Measurements from ENCODE around the gene METTL15.
"Not testable (repeated sequence)": the region's sequence is repeated elsewhere in the genome, so short reads cannot be mapped to it uniquely, and the experiment has no call there.

The METTL15 gene

DNA sequence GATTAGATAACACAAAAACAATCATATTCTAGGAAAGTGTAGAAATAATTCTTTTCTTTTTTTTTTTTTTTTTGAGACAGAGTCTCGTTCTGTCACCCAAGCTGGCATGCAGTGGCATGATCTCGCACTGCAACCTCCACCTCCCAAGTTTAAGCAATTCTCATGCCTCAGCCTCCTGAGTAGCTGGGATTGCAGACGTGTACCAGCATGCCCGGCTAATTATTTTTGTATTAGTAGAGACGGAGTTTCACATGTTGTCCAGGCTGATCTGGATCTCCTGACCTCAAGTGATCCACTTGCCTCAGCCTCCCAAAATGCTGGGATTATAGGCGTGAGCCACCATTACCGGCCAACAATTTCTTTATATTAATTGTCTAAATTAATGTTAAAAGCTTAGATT is 182.8 kb downstream of the METTL15 start:
- DNase-seq (ENCODE audit: low read depth in 2 of 2) = not testable (repeated sequence)

DNA sequence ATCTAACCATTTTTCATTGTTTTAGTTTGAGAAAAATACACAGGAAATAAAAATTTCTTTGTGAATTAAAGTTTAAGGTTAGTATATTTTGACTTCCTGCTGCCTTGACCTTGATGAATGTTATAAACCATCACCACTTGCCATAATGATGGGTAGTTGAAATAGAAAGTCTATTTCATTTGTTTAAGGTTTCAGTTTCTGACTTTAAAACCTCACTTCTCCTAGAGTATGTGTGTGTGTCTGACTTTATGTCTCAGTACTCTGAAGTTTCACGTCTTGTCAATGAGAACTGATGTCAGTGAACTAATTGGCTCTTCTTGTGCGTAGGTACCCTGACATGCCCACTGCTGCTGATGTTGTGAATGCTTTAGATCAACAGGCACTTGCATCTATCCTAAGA is 188.2 kb downstream of the METTL15 start:
- DNase-seq (ENCODE audit: low read depth in 2 of 2) = no peak

DNA sequence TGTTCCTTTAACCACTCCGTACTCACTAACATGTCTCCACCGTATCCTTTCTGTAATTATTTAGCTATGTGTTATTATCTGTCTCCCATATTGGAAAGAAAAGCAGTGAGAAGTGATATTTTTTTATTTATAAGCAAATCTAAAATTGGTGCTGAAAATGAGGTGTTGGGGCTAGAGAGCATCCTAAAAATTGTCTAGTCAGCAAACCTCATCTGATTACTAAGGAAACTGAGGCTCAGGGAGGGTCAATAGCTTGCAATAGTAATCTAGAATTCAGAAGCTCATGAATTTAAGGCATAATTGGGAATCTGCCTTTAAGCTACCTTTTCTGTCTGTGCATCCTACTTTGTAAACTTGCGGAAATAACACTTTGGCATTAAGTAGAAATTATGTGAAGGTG is 190.0 kb downstream of the METTL15 start:
- DNase-seq (ENCODE audit: low read depth in 2 of 2) = no peak

DNA sequence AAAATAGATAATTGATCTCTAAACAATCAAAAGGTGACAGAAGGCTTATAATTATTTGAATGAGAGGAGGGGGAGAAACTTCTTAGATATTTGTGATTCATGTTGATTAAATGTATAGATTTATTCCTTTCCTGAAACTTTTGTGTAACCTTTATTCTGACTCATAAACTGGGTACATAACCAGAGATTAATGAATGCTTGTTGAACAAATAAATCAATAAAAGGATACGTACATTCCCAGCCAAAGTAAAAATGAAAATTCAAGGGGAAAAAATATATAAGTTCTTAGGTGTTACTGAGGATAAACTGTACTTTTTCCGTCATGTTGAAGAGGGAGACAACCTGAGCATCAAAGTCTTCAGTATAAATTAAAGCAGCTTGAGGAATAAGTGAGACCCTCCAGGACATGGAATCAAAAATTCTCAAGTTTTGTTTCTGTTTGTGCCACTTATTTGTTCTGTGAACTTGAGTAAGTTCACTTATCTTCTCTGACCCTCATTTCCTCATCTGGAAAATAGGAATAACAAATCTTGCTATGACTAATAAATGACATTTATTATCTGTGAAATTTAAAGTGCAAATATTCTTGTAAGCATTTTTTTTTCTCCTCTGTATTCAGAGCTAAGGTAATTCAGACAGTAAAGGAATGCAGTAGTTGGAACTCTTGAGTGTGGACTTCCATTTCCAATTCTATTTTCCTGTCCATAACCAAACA is 195.4 kb downstream of the METTL15 start:
- DNase-seq (ENCODE audit: low read depth in 2 of 2) = no peak

GRCh38 chr11:28315440-28315839 is 207.3 kb downstream of the METTL15 start:
- no peak for DNase-seq (ENCODE audit: low read depth in 2 of 2)

GRCh38 chr11:28318871-28319270 is 210.7 kb downstream of the METTL15 start:
- no peak for DNase-seq (ENCODE audit: low read depth in 2 of 2)

- no peak for DNase-seq (ENCODE audit: low read depth in 2 of 2)
Measured at GRCh38 chr11:28323621-28324020, 215.4 kb downstream of the METTL15 start.

- not testable (repeated sequence) for DNase-seq (ENCODE audit: low read depth in 2 of 2)
Measured at GRCh38 chr11:28332393-28332792, 224.2 kb downstream of the METTL15 start.

- DNase-seq (ENCODE audit: low read depth in 2 of 2) = no peak
Measured at GRCh38 chr11:28337701-28338100, 229.5 kb downstream of the METTL15 start.

DNA sequence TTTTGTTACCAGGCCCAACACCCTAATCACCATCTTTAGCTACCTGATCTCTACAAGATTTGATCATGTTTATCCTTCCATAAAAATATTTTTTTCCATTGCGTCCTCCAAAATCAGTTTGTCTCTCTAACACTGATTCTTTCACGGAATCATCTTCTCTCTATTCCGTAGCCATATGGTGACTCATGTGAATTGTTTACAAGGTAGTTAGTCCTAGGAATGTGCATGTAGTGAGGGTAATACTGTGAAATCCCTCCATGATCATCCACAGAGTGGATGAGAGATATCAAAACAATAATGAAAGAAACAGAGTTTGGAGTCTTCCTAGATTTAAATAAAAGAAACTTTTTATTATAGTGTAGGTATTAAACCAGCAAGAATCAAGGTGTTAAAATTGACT is 230.2 kb downstream of the METTL15 start:
- DNase-seq (ENCODE audit: low read depth in 2 of 2) = no peak

DNA sequence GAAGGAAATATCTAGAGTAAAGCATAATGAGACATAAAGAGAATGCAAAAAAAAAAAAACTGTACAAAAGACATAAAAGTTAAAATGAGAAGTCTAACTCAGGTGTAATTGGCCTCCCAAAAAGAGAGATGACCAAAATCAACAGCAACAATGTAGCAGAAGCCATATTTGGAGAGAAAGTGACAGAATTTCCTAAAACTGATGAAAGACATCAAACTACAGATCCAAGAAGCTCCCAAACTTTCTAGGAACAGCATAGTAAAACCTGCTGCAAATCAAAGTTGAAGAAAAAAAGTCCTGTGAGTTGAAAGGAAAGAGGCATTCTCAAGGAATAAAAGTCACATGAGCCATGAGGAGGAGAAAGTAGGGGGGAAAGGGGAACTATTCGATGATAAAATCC is 231.3 kb downstream of the METTL15 start:
- DNase-seq (ENCODE audit: low read depth in 2 of 2) = no peak

GRCh38 chr11:28342716-28343115 is 234.5 kb downstream of the METTL15 start:
- DNase-seq (ENCODE audit: low read depth in 2 of 2) = no peak

DNA sequence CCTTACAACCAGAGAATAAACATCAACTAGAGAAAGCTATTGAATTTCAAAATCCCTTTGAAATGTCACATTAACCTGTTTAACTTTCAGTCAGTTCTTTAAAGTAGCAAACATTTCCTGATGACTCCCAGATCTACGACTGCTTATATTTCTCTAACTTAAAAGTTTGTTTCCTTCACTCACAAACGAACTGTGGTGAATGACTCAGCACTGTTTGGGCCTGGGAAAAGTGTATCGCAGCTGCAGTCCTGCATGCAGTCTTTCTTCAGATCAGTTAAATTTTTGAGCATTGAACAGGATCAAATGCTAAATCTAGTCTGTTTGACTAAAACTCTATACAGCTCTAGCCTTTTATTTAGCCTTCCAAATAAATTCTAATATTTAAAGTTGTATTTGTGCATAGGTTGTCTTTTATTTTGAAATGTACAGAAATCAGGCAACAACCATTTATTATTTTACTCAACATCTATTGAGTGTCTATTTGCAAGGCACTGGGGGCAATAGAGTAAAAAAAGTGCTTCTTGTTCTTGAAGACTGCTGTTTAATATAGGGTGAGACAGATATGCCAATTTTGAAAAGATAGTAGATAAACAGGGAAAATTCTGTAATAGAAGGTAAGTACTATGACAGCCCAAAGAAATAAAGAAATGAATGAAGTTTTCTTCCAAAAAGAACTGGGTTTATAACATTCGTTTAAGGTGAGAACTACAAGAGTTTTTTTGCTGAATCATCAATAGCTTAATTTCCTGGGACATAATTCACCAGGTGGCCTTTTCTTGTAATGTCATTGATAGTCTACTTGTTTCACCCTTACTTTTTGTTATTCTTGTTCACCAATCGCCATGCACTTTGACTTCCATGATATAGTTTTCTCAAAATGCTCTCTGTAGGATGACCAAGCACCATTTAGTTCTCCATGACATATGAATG is 235.4 kb downstream of the METTL15 start:
- no peak for DNase-seq (ENCODE audit: low read depth in 2 of 2)

DNA sequence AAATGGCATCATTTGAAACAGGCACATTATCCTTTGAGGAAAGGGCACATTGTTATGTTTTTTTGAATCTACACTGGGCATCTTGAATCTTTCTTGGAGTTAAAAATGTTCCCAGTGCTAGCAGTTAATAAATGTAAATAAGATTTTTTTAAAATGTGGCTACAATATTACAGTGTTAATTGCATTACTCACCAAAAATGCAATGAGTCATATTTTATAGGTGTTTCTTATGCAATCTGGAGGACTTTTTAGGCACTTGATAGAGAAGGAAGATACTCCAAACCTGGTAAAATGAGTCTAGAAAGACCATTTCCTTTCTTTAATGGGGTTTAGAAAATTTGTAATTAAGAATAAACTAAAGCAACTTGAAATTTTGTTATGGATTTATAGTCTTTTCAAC is 238.0 kb downstream of the METTL15 start:
- no peak for DNase-seq (ENCODE audit: low read depth in 2 of 2)

GRCh38 chr11:28346721-28347120 is 238.5 kb downstream of the METTL15 start:
- no peak for DNase-seq (ENCODE audit: low read depth in 2 of 2)

GRCh38 chr11:28347371-28347770 is 239.2 kb downstream of the METTL15 start:
- DNase-seq (ENCODE audit: low read depth in 2 of 2) = no peak

- no peak for DNase-seq (ENCODE audit: low read depth in 2 of 2)
Measured at GRCh38 chr11:28350216-28350615, 242.0 kb downstream of the METTL15 start.

GRCh38 chr11:28353991-28354390 is 245.8 kb downstream of the METTL15 start:
- DNase-seq (ENCODE audit: low read depth in 2 of 2) = no peak

DNA sequence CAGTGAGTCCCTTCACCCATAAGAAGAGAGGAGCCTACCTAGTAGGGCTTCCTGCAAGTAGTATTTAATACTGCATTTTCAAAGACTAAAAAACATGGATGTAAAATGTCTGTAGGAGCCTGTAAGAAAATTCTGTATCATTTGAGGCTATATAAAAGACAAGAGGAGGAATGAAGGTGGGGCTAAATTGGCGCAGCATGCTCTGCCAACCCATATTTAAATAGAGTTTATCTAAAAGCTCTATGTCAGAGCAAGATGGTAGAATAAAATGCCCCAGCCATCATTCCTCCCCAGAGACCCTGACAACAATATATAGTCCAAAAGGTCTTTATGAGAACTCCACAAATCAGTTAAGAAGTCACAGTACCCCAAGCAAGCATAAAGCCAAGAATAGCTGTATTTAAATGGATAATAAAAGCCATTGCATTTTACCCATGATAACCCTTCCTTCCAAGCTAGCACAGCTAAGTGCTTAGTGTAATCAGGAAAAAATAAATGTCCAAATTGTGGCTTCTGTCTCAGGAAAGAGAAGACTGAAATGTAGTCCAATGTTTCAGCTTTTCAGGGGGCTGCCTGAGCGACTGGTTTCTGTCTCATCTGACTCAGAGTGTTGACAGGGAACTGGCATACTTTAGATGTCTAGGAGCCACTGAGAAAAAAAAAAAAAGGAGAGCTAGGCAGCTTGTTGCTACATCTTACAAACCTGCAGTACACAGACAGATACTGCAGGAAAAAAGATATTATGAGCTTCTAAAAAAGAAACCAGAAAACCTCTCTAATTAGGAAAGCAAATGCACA is 258.6 kb downstream of the METTL15 start:
- DNase-seq (ENCODE audit: low read depth in 2 of 2) = no peak

DNA sequence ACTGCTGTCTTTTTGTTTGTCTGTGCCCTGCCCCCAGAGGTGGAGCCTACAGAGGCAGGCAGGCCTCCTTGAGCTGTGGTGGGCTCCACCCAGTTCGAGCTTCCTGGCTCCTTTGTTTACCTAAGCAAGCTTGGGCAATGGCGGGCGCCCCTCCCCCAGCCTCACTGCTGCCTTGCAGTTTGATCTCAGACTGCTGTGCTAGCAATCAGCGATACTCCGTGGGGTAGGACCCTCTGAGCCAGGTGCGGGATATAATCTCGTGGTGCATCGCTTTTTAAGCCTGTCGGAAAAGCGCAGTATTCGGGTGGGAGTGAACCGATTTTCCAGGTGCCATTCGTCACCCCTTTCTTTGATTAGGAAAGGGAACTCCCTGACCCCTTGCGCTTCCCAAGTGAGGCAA is 269.9 kb downstream of the METTL15 start:
- DNase-seq (ENCODE audit: low read depth in 2 of 2) = not testable (repeated sequence)
